A549 (cell line): Measurements from ENCODE around the gene KDM1B. TPM values are rescaled to one million over a fixed set of nuclear protein-coding genes. Genes with fewer than 3 reads are reported as not detected.

ENCODE experiments used
- ATAC-seq, 2 experiments: fragments of 200-7000 bp in 1 of 2; fragments of >200 bp in 1 of 2; cut with Nextera tagmentation in 1 of 2; cut with Tn5 transposase in 1 of 2; 3 replicates each; pipeline versions ENCODE4 v1.8.0 to v1.9.1; 2018 to 2020; ENCODE audit warnings: mild to moderate bottlenecking in 1 of 2, moderate library complexity in 1 of 2
- CTCF ChIA-PET: fragments of 300-600 bp; sonication (Branson Sonifier 250); formaldehyde crosslinking; extraction: SDS; loops from one replicate; lab custom pipeline; 2021; ENCODE audit warnings: antibody characterized with exemption, inconsistent platforms; lab: Yijun Ruan, JAX
- POLR2A ChIA-PET: fragments of 350-600 bp; formaldehyde crosslinking; extraction: SDS; loops from one replicate; lab custom pipeline; 2021; ENCODE audit warnings: antibody characterized with exemption, inconsistent platforms; lab: Yijun Ruan, JAX
- DNase-seq, 2 experiments: peaks; one replicate each; pipeline versions ENCODE4 v3.0.0 to v3.0.0-alpha.2; 2011 to 2016; ENCODE audit warnings: low read depth in 1 of 2, low spot score in 1 of 2
- FAIRE-seq: peaks from 2 replicates; lab custom pipeline; 2011; peaks lifted over from hg19 to GRCh38; lab: Jason Lieb, UNC
- H3K27ac ChIP-seq, 2 experiments: fragments of >200 bp; sonication (Bioruptor Twin); formaldehyde crosslinking; 3 replicates each; pipeline ENCODE4 v1.5.1; 2016 to 2017
- H3K4me1 ChIP-seq: fragments of >200 bp; sonication (Bioruptor Twin); formaldehyde crosslinking; 3 replicates; pipeline ENCODE4 v1.6.1; 2016
- H3K4me2 ChIP-seq: fragments of >200 bp; sonication (Bioruptor Twin); formaldehyde crosslinking; 3 replicates; pipeline ENCODE4 v1.6.1; 2016
- H3K4me3 ChIP-seq: fragments of >200 bp; sonication (Bioruptor Twin); formaldehyde crosslinking; 3 replicates; pipeline ENCODE4 v1.5.1; 2016
- H3K9me3 ChIP-seq: fragments of >200 bp; sonication (Bioruptor Twin); formaldehyde crosslinking; 3 replicates; pipeline ENCODE4 v1.6.1; 2016
- BHLHE40 ChIP-seq: IDR thresholded peaks from 2 replicates; pipeline ENCODE4 v1.6.1; 2012; ENCODE audit warnings: low read depth, low read length, inconsistent platforms
- CBX2 ChIP-seq: fragments of 200-600 bp; sonication (generic); IDR thresholded peaks from 2 replicates; pipeline ENCODE4 v1.6.1; 2016; ENCODE audit warnings: low read depth, mild to moderate bottlenecking, borderline replicate concordance
- CHD2 ChIP-seq: fragments of 150-350 bp; IDR thresholded peaks from 2 replicates; pipeline ENCODE4 v1.6.1; 2014; ENCODE audit warnings: low read length; ENCODE audit not compliant: partially characterized antibody
- CHD4 ChIP-seq: fragments of 200-600 bp; sonication (generic); IDR thresholded peaks from 2 replicates; pipeline ENCODE4 v1.6.1; 2016; ENCODE audit warnings: antibody characterized with exemption, mild to moderate bottlenecking, borderline replicate concordance
- EP300 ChIP-seq, 2 experiments: fragments of >200 bp; sonication (Bioruptor Twin); formaldehyde crosslinking; IDR thresholded peaks; 2 replicates in 1 of 2; 3 replicates in 1 of 2; pipeline ENCODE4 v1.6.1; 2016 to 2017
- FOSB ChIP-seq: fragments of 250-450 bp; sonication (Bioruptor Pico); IDR thresholded peaks from 2 replicates; pipeline ENCODE4 v1.5.0; 2020; ENCODE audit warnings: mild to moderate bottlenecking, moderate library complexity
- FOSL2 ChIP-seq, 2 experiments: fragments of 450-650 bp in 1 of 2; fragments of >200 bp in 1 of 2; sonication (Bioruptor Twin) in 1 of 2; formaldehyde crosslinking; IDR thresholded peaks; 2 replicates each; pipeline versions ENCODE4 v1.5.0 to v1.6.1; 2016 to 2020; ENCODE audit warnings: mild to moderate bottlenecking in 1 of 2, moderate library complexity in 1 of 2
- HMGXB4 ChIP-seq: fragments of 250-450 bp; sonication (Bioruptor Pico); IDR thresholded peaks from 2 replicates; pipeline ENCODE4 v1.5.0; 2021; ENCODE audit warnings: mild to moderate bottlenecking, moderate library complexity, borderline replicate concordance
- HOXA7 ChIP-seq: fragments of 250-450 bp; sonication (Bioruptor Pico); IDR thresholded peaks from 2 replicates; pipeline ENCODE4 v1.5.0; 2020; ENCODE audit warnings: mild to moderate bottlenecking, moderate library complexity
- HOXB13 ChIP-seq: fragments of 250-450 bp; sonication (Bioruptor Pico); IDR thresholded peaks from 2 replicates; pipeline ENCODE4 v1.5.0; 2020; ENCODE audit warnings: low read depth, mild to moderate bottlenecking, moderate library complexity
- KDM5A ChIP-seq: fragments of 200-600 bp; sonication (generic); IDR thresholded peaks from 2 replicates; pipeline ENCODE4 v1.6.1; 2016; ENCODE audit warnings: antibody characterized with exemption, mild to moderate bottlenecking
- MAFK ChIP-seq: fragments of 450-650 bp; IDR thresholded peaks from 2 replicates; pipeline ENCODE4 v1.6.1; 2014; ENCODE audit not compliant: partially characterized antibody
- MAZ ChIP-seq: fragments of 150-350 bp; IDR thresholded peaks from 2 replicates; pipeline ENCODE4 v1.6.1; 2014; ENCODE audit warnings: antibody characterized with exemption, low read depth, low read length, borderline replicate concordance
- NPAS2 ChIP-seq: fragments of 250-450 bp; sonication (Bioruptor Pico); IDR thresholded peaks from 2 replicates; pipeline ENCODE4 v1.8.0; 2022; ENCODE audit warnings: mild to moderate bottlenecking, moderate library complexity, borderline replicate concordance
- NR3C1 ChIP-seq: fragments of >200 bp; sonication (Bioruptor Twin); formaldehyde crosslinking; IDR thresholded peaks from 3 replicates; pipeline ENCODE4 v1.6.1; 2017
- POLR2AphosphoS2 ChIP-seq: conservative IDR thresholded peaks from 2 replicates; pipeline ENCODE4 v1.6.1; 2012; ENCODE audit warnings: low read length, improper control_type of control experiment, inconsistent platforms
- RAD21 ChIP-seq, 2 experiments: fragments of >200 bp in 1 of 2; sonication (Bioruptor Twin) in 1 of 2; formaldehyde crosslinking in 1 of 2; IDR thresholded peaks in 1 of 2; conservative IDR thresholded peaks in 1 of 2; 2 replicates in 1 of 2; 3 replicates in 1 of 2; pipeline ENCODE4 v1.6.1; 2012 to 2018; ENCODE audit warnings: inconsistent platforms in 1 of 2
- RARB ChIP-seq: fragments of 250-450 bp; sonication (Bioruptor Pico); IDR thresholded peaks from 2 replicates; pipeline ENCODE4 v1.8.0; 2021; ENCODE audit warnings: mild to moderate bottlenecking, moderate library complexity
- REST ChIP-seq: fragments of 200-600 bp; sonication (generic); IDR thresholded peaks from 2 replicates; pipeline ENCODE4 v1.6.1; 2016; ENCODE audit warnings: antibody characterized with exemption, mild to moderate bottlenecking, moderate library complexity
- RFX5 ChIP-seq: fragments of 450-650 bp; IDR thresholded peaks from 2 replicates; pipeline ENCODE4 v1.7.1; 2014; ENCODE audit warnings: antibody characterized with exemption, mild to moderate bottlenecking, moderate library complexity
- RNF2 ChIP-seq: fragments of 200-600 bp; sonication (generic); IDR thresholded peaks from 2 replicates; pipeline ENCODE4 v1.6.1; 2016; ENCODE audit warnings: low read depth, mild to moderate bottlenecking, antibody characterized with exemption, moderate library complexity, borderline replicate concordance
- SMC3 ChIP-seq: fragments of >200 bp; sonication (Bioruptor Twin); formaldehyde crosslinking; IDR thresholded peaks from 3 replicates; pipeline ENCODE4 v1.6.1; 2018; ENCODE audit warnings: inconsistent platforms
- SREBF2 ChIP-seq: fragments of 450-650 bp; IDR thresholded peaks from 2 replicates; pipeline ENCODE4 v1.6.1; 2014; ENCODE audit warnings: mild to moderate bottlenecking, moderate library complexity
- TFCP2L1 ChIP-seq: fragments of 250-450 bp; sonication (Bioruptor Pico); IDR thresholded peaks from 2 replicates; pipeline ENCODE4 v1.5.0; 2021; ENCODE audit warnings: mild to moderate bottlenecking
- TP53 ChIP-seq: fragments of 250-450 bp; sonication (Bioruptor Pico); IDR thresholded peaks from 2 replicates; pipeline ENCODE4 v1.5.0; 2021; ENCODE audit warnings: mild to moderate bottlenecking, moderate library complexity
- USF2 ChIP-seq: fragments of 450-650 bp; IDR thresholded peaks from 2 replicates; pipeline ENCODE4 v1.6.1; 2014; ENCODE audit warnings: antibody characterized with exemption
- ZFP36 ChIP-seq: fragments of 450-650 bp; IDR thresholded peaks from 2 replicates; pipeline ENCODE4 v1.6.1; 2014; ENCODE audit warnings: borderline replicate concordance; ENCODE audit not compliant: partially characterized antibody
- WGBS: methylation state at CpG from one replicate; pipeline ENCODE4 v1.1.6; 2017; ENCODE audit errors: missing lambda C conversion rate; 5-methylcytosine and 5-hydroxymethylcytosine counted together
- polyA plus RNA-seq, 4 experiments: library from polyadenylated mRNA; depleted of rRNA in 3 of 4; stranded (reverse); fragments of >200 nt; fragmentation: RNase III in 1 of 4; extraction: RNeasy Plus Mini Kit Qiagen cat#74134 plus additional on column Dnase treatment in 1 of 4; gene quantifications; 2 replicates in 3 of 4; 3 replicates in 1 of 4; pipeline ENCODE4 v1.2.3, GENCODE V29; 2011 to 2017

KDM1B gene
- polyA plus RNA-seq, 2 of the 4 experiments (the other 2 are of a cell fraction) = 11.0 to 14.9 TPM

- WGBS = 88% methylated on average over 10 of the region's 10 CpGs
- H3K4me2 ChIP-seq = no peak overlapping the region
- no peak for DNase-seq
- no peak overlapping the region for H3K27ac ChIP-seq
- ATAC-seq = no peak
- CTCF ChIA-PET = no interaction called here
- no peaks in the 10 kb centered on the region for H3K9me3 ChIP-seq
- no peak for FAIRE-seq
- TF ChIP-seq HOXB13 (no peak), REST (no peak), SREBF2 (no peak), CBX2 (no peak), EP300 (IDR thresholded peaks at IDR 0.05) (no peak), RAD21 (conservative IDR thresholded peaks at IDR 0.05 in 1 of 2, IDR thresholded peaks at IDR 0.05 in 1 of 2) (no peak), SMC3 (no peak), USF2 (no peak), BHLHE40 (no peak), CHD2 (no peak), NPAS2 (CRISPR knock-in tag) (no peak), FOSL2 (IDR thresholded peaks at IDR 0.05) (no peak), FOSL2 (CRISPR knock-in tag; IDR thresholded peaks at IDR 0.05) (no peak), FOSB (CRISPR knock-in tag) (no peak), RFX5 (no peak), RNF2 (no peak)
- POLR2A ChIA-PET = no interaction called here
- no peak overlapping the region for H3K4me3 ChIP-seq
- H3K4me1 ChIP-seq = 0 out of 3 replicates have a peak, but pooled peaks cover 5% of the 10 kb centered on the region
Measured at GRCh38 chr6:18269717-18270116, 114.5 kb downstream of the KDM1B start.

- Histone ChIP-seq H3K27ac (no peak overlapping the region), H3K4me3 (no peak overlapping the region), H3K9me3 (no peaks in the 10 kb centered on the region), H3K4me1 (0 out of 3 replicates have a peak, but pooled peaks cover 2% of the 10 kb centered on the region), H3K4me2 (no peak overlapping the region)
- ATAC-seq = no peak
- TF ChIP-seq ZFP36 (no peak), TP53 (CRISPR knock-in tag) (no peak), RNF2 (no peak), POLR2AphosphoS2 (no peak), REST (no peak), RARB (CRISPR knock-in tag) (no peak), CHD4 (no peak), HMGXB4 (CRISPR knock-in tag) (no peak), BHLHE40 (no peak), MAFK (no peak), NR3C1 (no peak), TFCP2L1 (CRISPR knock-in tag) (no peak), NPAS2 (CRISPR knock-in tag) (no peak), HOXA7 (CRISPR knock-in tag) (no peak), FOSB (CRISPR knock-in tag) (no peak), MAZ (no peak), KDM5A (no peak), EP300 (IDR thresholded peaks at IDR 0.05) (no peak)
- CTCF ChIA-PET = no interaction called here
- POLR2A ChIA-PET = no interaction called here
- DNase-seq = no peak
- WGBS = 93% methylated on average over 4 of the region's 4 CpGs
- no peak for FAIRE-seq
Measured at GRCh38 chr6:18270216-18270615, 115.0 kb downstream of the KDM1B start.
